Thyroid gland (tissue), 4 donors: ENCODE results near the gene TRIM65.

Source experiments
- CTCF ChIP-seq, 6 experiments: fragments of 200-600 bp in 3 of 6; fragments of 450-650 bp in 3 of 6; sonication (generic) in 3 of 6; IDR thresholded peaks; one replicate each; pipeline ENCODE4 v1.5.1; 2016 to 2019; ENCODE audit warnings: antibody characterized with exemption in 6 of 6, mild to moderate bottlenecking in 2 of 6, inconsistent platforms in 1 of 6, moderate library complexity in 1 of 6
- POLR2A ChIP-seq, 2 donors: fragments of 450-650 bp; IDR thresholded peaks; one replicate each; pipeline ENCODE4 v1.6.1; 2017; ENCODE audit warnings: antibody characterized with exemption in 2 of 2, mild to moderate bottlenecking in 2 of 2, moderate library complexity in 1 of 2

GRCh38 chr17:75885431-75885830 lies 11.3 kb downstream of the TRIM65 start:
- TF ChIP-seq POLR2A (IDR thresholded peaks at IDR 0.05), result no peak
- TF ChIP-seq CTCF (IDR thresholded peaks at IDR 0.05), result no peak
